Spleen (tissue), 7 donors: ENCODE data around the gene CEP44.

ENCODE experiments used
- CTCF ChIP-seq, 11 experiments: fragments of 200-600 bp in 7 of 11; fragments of 450-650 bp in 4 of 11; sonication (generic) in 4 of 11; IDR thresholded peaks in 8 of 11; conservative IDR thresholded peaks in 3 of 11; 1 replicate in 7 of 11; 2 replicates in 4 of 11; pipeline versions ENCODE4 v1.4.0 to v1.8.0; 2016 to 2021; ENCODE audit warnings: antibody characterized with exemption in 11 of 11, inconsistent platforms in 4 of 11, mild to moderate bottlenecking in 1 of 11
- POLR2A ChIP-seq, 3 donors: fragments of 450-650 bp; IDR thresholded peaks; one replicate each; pipeline ENCODE4 v1.5.1; 2017; ENCODE audit warnings: antibody characterized with exemption in 3 of 3, mild to moderate bottlenecking in 1 of 3
- POLR2AphosphoS5 ChIP-seq, 3 donors: sonication (generic); formaldehyde crosslinking; IDR thresholded peaks; one replicate each; pipeline ENCODE4 v1.5.1; 2017; ENCODE audit warnings: antibody characterized with exemption in 3 of 3
- donor health status: DM: no; HTN: no; CAD: no; lungs with moderate emphysema.
- donor health status: DM: no; HTN: no; CAD: no.
- donor health status: DM: no; HTN: no; CAD: no.

- TF ChIP-seq CTCF (IDR thresholded peaks at IDR 0.05 in 8 of 11, conservative IDR thresholded peaks at IDR 0.05 in 3 of 11) (no peak), POLR2A (IDR thresholded peaks at IDR 0.05) (no peak), POLR2AphosphoS5 (IDR thresholded peaks at IDR 0.05) (no peak)
Observed at GRCh38 chr4:174375422-174375821, 91.7 kb downstream of the CEP44 start.
